ENCODE measurements around the gene CNGB1. TPM values are rescaled to one million over a fixed set of nuclear protein-coding genes. Genes with fewer than 3 reads are reported as not detected.

Gene CNGB1
- polyA plus RNA-seq, 1 of the 3 experiments (the other 2 are of a cell fraction) = 0.05 TPM

GRCh38 chr16:57976331-57976796, 5.4 kb upstream of the CNGB1 start:
- Histone ChIP-seq H3F3A (replicated peaks; ENCODE audit: insufficient read depth) (no peaks in the 10 kb centered on the region), H2AFZ (ENCODE audit: low read depth) (no peak overlapping the region), H3K27me3 (ENCODE audit: insufficient read depth) (no peaks in the 10 kb centered on the region; the same call in 1 of the 2 replicates), H3K4me1 (ENCODE audit: control insufficient read depth in 1 of 2, insufficient read depth in 2 of 2, low read depth in 1 of 2, low read length in 1 of 2) (no peaks in the 10 kb centered on the region), H3K36me3 (replicated peaks in 1 of 2; ENCODE audit: control insufficient read depth in 1 of 2, insufficient read depth in 2 of 2, low read length in 1 of 2) (no peaks in the 10 kb centered on the region), H3K79me2 (ENCODE audit: insufficient read depth) (no peaks in the 10 kb centered on the region), H3K27ac (ENCODE audit: low read depth in 2 of 2, low read length in 1 of 2) (no peak overlapping the region), H3K9me2 (no peaks in the 10 kb centered on the region), H4K20me1 (ENCODE audit: insufficient read depth) (no peaks in the 10 kb centered on the region), H3K9me3 (no peaks in the 10 kb centered on the region), H3K9ac (no peak overlapping the region), H3K4me2 (no peak overlapping the region), H3K4me3 (ENCODE audit: low read depth in 2 of 2, low read length in 1 of 2) (no peak overlapping the region)
- ChIA-PET CTCF (interaction anchor here (1.6 to 2.1 kb wide), 2 partner anchors 24 to 400 kb away, joined by 5 to 6 read pairs; partner anchors contain the start of gene ZNF319), POLR2A (no interaction called here)
- TF ChIP-seq EP300 (IDR thresholded peaks at IDR 0.05; ENCODE audit: borderline replicate concordance in 1 of 2, low read depth in 1 of 2, low read length in 1 of 2) (no peak), NRF1 (IDR thresholded peaks at IDR 0.05; ENCODE audit: low read depth, low read length) (no peak), RFX5 (IDR thresholded peaks at IDR 0.05; ENCODE audit: low read length) (no peak), SMC3 (IDR thresholded peaks at IDR 0.05; ENCODE audit: low read depth, low read length) (no peak), RXRA (IDR thresholded peaks at IDR 0.05; ENCODE audit: borderline replicate concordance, low read depth) (no peak), MXI1 (IDR thresholded peaks at IDR 0.05; ENCODE audit: low read depth, low read length) (no peak), POLR2AphosphoS5 (IDR thresholded peaks at IDR 0.05; ENCODE audit: low read depth, low read length) (no peak), EZH2phosphoT487 (IDR thresholded peaks at IDR 0.05; ENCODE audit: borderline replicate concordance, low read depth) (no peak), FOXJ3 (CRISPR knock-in tag; IDR thresholded peaks at IDR 0.05) (no peak), RAD21 (IDR thresholded peaks at IDR 0.05; ENCODE audit: low read length) (no peak), MAX (IDR thresholded peaks at IDR 0.05; ENCODE audit: low read depth) (no peak), CHD2 (IDR thresholded peaks at IDR 0.05; ENCODE audit: low read length, partially characterized antibody) (no peak), ELF1 (IDR thresholded peaks at IDR 0.05) (no peak), FOXM1 (IDR thresholded peaks at IDR 0.05; ENCODE audit: low read depth) (no peak), YY1 (IDR thresholded peaks at IDR 0.05; ENCODE audit: low read depth) (no peak)
- TF ChIP-seq, protein P1, sequence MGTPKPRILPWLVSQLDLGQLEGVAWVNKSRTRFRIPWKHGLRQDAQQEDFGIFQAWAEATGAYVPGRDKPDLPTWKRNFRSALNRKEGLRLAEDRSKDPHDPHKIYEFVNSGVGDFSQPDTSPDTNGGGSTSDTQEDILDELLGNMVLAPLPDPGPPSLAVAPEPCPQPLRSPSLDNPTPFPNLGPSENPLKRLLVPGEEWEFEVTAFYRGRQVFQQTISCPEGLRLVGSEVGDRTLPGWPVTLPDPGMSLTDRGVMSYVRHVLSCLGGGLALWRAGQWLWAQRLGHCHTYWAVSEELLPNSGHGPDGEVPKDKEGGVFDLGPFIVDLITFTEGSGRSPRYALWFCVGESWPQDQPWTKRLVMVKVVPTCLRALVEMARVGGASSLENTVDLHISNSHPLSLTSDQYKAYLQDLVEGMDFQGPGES (IDR thresholded peaks at IDR 0.05; ENCODE audit: low read depth, low read length) = no peak
- TF ChIP-seq, protein P2, sequence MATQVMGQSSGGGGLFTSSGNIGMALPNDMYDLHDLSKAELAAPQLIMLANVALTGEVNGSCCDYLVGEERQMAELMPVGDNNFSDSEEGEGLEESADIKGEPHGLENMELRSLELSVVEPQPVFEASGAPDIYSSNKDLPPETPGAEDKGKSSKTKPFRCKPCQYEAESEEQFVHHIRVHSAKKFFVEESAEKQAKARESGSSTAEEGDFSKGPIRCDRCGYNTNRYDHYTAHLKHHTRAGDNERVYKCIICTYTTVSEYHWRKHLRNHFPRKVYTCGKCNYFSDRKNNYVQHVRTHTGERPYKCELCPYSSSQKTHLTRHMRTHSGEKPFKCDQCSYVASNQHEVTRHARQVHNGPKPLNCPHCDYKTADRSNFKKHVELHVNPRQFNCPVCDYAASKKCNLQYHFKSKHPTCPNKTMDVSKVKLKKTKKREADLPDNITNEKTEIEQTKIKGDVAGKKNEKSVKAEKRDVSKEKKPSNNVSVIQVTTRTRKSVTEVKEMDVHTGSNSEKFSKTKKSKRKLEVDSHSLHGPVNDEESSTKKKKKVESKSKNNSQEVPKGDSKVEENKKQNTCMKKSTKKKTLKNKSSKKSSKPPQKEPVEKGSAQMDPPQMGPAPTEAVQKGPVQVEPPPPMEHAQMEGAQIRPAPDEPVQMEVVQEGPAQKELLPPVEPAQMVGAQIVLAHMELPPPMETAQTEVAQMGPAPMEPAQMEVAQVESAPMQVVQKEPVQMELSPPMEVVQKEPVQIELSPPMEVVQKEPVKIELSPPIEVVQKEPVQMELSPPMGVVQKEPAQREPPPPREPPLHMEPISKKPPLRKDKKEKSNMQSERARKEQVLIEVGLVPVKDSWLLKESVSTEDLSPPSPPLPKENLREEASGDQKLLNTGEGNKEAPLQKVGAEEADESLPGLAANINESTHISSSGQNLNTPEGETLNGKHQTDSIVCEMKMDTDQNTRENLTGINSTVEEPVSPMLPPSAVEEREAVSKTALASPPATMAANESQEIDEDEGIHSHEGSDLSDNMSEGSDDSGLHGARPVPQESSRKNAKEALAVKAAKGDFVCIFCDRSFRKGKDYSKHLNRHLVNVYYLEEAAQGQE (IDR thresholded peaks at IDR 0.05; ENCODE audit: low read depth, low read length) = no peak
- TF ChIP-seq, protein P3, sequence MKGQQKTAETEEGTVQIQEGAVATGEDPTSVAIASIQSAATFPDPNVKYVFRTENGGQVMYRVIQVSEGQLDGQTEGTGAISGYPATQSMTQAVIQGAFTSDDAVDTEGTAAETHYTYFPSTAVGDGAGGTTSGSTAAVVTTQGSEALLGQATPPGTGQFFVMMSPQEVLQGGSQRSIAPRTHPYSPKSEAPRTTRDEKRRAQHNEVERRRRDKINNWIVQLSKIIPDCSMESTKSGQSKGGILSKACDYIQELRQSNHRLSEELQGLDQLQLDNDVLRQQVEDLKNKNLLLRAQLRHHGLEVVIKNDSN (IDR thresholded peaks at IDR 0.05; ENCODE audit: borderline replicate concordance, low read depth) = no peak
- TF ChIP-seq, protein P4, sequence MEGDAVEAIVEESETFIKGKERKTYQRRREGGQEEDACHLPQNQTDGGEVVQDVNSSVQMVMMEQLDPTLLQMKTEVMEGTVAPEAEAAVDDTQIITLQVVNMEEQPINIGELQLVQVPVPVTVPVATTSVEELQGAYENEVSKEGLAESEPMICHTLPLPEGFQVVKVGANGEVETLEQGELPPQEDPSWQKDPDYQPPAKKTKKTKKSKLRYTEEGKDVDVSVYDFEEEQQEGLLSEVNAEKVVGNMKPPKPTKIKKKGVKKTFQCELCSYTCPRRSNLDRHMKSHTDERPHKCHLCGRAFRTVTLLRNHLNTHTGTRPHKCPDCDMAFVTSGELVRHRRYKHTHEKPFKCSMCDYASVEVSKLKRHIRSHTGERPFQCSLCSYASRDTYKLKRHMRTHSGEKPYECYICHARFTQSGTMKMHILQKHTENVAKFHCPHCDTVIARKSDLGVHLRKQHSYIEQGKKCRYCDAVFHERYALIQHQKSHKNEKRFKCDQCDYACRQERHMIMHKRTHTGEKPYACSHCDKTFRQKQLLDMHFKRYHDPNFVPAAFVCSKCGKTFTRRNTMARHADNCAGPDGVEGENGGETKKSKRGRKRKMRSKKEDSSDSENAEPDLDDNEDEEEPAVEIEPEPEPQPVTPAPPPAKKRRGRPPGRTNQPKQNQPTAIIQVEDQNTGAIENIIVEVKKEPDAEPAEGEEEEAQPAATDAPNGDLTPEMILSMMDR (IDR thresholded peaks at IDR 0.05) = no peak
- TF ChIP-seq, protein P5, sequence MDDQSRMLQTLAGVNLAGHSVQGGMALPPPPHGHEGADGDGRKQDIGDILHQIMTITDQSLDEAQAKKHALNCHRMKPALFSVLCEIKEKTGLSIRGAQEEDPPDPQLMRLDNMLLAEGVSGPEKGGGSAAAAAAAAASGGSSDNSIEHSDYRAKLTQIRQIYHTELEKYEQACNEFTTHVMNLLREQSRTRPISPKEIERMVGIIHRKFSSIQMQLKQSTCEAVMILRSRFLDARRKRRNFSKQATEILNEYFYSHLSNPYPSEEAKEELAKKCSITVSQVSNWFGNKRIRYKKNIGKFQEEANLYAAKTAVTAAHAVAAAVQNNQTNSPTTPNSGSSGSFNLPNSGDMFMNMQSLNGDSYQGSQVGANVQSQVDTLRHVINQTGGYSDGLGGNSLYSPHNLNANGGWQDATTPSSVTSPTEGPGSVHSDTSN (IDR thresholded peaks at IDR 0.05) = no peak
- 71% methylated on average over 1 of the region's 2 CpGs for WGBS (ENCODE audit: low lambda C conversion rate)
- DNase-seq = no peak

Measured in SK-N-SH (cell line).